22Rv1 (cell line): Measurements from ENCODE around the gene PRR13.

Experiments used
- ZFX ChIP-seq: fragments of 450-650 bp; IDR thresholded peaks from 2 replicates; pipeline ENCODE4 v1.6.1; 2017; ENCODE audit warnings: antibody characterized with exemption, borderline replicate concordance
- TF ChIP-seq, protein P1 (sequence below): fragments of 450-650 bp; IDR thresholded peaks from 2 replicates; pipeline ENCODE4 v1.5.1; 2017; ENCODE audit warnings: mild to moderate bottlenecking

DNA sequence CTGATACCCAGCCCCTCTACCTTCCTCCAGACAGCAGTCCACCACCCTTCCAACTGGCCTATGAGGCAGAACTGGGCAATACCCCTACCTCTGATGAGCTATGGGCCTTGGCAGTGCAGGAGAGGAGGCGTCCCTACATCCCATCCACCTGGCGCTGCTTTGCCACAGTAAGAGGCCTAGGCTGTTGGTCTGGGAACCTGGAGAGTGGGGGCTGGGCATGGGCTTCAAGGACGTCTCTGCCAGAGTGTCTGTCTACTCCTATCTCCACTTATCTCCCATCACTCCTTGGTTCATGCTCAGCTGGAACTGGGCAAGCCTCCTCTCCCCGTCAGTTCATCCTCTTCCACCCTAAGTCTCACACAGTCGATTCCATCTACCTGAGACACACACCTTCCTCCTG lies 11.4 kb upstream of the PRR13 start:
- TF ChIP-seq, protein P1, sequence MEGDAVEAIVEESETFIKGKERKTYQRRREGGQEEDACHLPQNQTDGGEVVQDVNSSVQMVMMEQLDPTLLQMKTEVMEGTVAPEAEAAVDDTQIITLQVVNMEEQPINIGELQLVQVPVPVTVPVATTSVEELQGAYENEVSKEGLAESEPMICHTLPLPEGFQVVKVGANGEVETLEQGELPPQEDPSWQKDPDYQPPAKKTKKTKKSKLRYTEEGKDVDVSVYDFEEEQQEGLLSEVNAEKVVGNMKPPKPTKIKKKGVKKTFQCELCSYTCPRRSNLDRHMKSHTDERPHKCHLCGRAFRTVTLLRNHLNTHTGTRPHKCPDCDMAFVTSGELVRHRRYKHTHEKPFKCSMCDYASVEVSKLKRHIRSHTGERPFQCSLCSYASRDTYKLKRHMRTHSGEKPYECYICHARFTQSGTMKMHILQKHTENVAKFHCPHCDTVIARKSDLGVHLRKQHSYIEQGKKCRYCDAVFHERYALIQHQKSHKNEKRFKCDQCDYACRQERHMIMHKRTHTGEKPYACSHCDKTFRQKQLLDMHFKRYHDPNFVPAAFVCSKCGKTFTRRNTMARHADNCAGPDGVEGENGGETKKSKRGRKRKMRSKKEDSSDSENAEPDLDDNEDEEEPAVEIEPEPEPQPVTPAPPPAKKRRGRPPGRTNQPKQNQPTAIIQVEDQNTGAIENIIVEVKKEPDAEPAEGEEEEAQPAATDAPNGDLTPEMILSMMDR = no peak
- TF ChIP-seq ZFX = no peak
